ENCODE measurements around the gene PPP1R13B.

PPP1R13B gene

GRCh38 chr14:103772078-103772712 is 75.2 kb downstream of the PPP1R13B start:
- no peak for DNase-seq

- no peak for DNase-seq
Measured at GRCh38 chr14:103770902-103771301, 76.5 kb downstream of the PPP1R13B start.

DNA sequence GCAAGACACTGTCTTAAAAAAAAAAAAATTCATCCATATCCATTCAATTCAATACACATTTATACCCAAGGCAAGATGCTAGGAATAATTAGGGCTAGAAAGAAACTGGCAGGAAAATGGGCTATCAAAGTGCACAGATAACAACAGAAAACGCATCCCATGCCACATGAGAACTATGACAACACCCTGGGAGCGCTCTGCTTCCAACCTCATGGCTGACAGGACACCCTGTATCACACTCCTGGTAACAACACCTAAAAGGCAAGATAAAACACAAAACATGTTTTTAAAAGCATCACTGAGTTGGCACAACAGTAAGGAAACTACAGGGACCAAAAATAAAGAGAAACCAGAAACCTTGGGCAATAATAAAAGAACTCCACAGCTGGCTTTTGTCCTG is 76.9 kb downstream of the PPP1R13B start:
- DNase-seq, result no peak

DNA sequence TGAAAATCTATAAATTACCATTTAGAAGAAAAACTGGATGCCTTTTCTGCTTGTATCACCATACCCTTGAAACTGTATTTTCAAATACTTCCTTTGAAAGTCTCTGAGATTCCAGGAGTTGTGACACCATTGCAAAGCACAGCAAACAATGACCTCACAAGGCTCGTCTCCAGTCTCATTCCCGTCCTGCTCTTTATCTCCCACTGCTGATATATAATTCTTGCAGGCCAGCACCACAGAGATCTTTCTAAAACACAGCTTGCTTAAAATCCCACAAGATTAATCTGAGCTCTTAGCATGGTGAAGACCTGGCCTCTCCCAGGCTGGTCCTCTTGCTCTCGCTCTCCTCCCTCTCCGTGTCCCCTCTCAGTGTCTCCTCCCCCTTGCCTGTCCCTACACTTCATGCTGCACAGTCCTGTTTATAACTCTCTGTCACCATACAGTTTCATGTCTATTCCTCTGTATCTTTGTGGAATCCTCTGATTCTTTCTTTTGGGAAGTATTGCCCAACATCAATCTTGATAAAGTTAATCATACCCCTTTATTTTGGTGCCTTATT is 80.0 kb downstream of the PPP1R13B start:
- DNase-seq, result no peak

GRCh38 chr14:103765526-103765925 is 81.8 kb downstream of the PPP1R13B start:
- no peak for DNase-seq

DNA sequence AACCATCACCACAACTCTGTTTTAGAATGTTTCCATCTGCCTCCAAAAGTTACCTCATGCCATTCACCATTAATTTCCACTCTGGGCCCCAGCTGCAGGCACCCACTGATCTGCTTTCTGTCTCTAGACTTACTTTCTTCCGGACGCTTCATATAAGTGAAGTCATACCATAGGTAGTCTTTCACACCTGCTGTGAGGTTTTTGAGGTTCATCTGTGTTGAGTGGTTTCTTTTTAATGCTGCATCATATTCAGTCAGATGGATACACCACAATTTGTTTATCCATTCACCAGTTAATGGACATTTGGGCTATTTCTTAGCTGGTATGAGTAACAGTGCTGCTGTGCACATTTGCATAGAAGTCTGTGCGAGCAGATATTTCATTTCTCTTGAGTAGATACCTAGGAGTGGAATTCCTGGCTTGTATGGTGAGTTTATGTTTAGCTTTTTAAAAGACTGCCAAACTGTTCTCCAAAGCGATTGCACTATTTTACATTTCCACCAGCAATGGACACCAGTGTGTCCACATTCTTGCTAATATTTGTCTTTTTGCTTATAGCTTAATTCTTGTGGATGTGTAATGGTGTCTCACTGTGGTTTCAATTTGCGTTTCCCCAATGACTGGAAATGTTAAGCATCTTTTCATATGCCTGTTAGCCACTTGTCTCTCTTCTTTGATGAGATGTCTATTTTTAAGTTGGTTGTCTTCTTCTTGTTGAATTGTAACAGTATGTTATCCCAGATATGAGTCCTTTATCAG is 83.5 kb downstream of the PPP1R13B start:
- no peak for DNase-seq

DNA sequence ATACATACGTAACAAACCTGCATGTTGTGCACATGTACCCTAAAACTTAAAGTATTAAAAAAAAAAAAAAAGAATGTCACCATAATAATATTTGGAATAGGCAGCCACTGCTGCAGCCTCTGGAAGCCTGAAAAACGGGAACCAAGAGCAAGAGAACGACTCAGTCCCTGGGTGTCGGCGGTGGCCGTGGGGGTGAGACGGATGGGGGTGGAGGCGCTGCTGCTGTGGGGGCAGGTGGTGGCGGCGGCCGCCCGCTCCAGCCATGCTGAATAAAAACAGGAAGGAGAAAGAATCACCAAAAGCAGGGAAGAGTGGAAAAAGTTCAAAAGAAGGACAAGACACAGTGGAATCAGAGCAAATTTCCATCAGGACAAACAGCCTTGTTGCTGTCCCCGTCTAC is 84.8 kb downstream of the PPP1R13B start:
- DNase-seq, result no peak

GRCh38 chr14:103762036-103762435 is 85.3 kb downstream of the PPP1R13B start:
- no peak for DNase-seq

DNA sequence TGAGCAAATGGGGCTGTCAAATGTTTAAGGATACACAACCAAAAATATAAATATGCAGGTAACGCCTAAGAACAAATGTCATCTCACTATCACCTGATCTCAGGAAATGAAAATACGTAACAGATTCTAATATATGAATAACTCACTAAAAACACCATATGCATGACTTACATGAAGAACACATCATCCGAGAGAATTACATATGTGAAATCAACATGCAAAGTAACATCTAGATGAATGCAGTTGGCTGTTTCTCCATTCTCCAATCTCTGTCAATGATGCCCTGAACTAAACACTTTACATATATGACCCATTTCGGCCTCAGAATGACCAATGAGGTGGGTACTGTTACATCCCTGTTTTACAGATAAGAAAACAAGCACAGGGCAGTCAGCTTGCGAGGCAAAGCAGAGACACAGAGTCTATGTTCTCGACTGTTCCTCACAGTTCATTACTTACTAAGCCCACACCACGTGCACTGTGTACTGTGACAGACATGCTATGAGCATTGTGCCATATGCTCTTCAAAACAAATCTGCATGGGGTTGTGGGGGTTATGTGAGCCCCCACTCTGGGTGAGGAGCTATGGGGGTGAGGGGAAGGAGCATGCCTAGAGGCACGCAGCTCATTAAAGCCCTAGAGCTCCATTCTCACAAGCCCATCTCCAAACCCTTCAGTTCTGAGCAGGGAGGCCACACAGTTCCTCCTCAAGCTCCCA is 89.2 kb downstream of the PPP1R13B start:
- no peak for DNase-seq

DNA sequence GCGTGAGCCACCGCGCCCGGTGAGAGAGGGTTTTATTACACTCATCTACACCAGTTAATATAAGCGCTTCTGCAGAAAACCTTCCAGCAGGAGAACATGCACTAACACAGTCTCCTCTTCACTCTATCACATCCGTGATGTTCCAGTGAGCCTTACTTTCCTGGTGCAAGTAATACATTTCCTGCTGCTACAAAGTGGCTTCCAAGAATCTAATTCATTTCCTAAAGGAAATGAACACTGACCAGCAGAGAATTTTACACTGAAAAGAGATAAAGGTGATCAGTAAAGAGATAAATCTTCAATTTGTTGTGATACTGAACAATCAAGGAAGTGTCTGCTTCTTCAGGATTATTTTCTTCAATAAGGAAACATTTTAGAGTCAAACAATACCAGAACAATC is 92.3 kb downstream of the PPP1R13B start:
- DNase-seq, result no peak

DNA sequence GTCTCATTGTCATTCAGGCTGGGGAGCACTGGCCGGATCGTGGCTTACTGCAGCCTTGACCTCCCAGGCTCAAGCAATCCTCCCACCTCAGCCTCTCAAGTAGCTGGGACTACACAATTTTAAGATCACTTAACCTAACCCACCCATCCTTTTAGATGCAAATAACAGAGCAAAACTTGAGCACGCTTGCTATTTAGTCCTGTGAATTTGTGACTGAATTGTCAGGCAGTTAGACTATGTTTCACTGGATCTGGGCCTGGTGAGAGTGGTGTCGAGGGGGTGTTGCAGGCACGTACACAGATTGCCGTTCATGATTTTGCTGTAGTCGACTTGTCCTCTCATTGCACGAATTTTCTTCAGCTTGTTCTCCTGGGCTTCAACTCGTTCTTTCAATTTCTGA is 93.6 kb downstream of the PPP1R13B start:
- no peak for DNase-seq

DNA sequence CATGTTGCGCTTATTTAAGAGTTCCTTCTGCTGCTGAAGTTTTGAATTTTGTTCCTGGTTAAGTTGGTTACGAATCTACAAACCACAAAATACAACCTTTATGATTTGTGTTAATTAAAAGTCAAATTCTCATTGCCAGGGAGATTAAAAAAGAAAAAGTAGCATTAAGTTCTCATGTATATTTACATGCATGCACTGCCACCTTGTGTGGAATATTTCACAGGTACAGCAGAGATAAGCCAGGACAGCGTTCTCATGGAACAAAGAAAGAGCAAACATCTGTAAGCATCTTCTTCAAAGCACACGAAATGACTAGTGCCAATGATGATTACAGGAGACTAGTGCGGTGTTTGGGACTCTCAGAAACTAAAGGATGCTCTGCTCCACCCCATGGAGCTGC is 97.5 kb downstream of the PPP1R13B start:
- DNase-seq, result no peak

DNA sequence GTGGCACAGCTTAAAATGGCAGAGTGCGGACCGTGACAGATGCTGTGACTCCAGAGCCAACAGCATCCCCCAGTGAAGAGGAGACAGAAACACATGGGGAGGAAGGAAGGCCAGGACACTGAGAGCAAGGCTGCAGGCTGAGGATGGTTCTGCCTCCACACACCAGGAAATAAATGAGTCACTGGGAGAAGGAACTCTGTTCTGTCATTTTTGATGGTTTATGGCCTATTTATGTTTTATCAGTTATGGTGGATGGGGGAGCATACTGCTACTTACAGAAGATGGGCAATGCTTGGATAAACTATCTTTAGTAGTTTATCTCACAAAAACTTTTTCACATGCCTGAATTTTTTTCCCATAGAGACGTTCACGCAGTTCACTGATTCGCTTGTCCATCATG is 97.9 kb downstream of the PPP1R13B start:
- DNase-seq, result no peak

GRCh38 chr14:103748534-103748857 is 98.9 kb downstream of the PPP1R13B start:
- peak; percentile 20 for DNase-seq

- no peak for DNase-seq
Measured at GRCh38 chr14:103746701-103747100, 100.7 kb downstream of the PPP1R13B start.

- no peak for DNase-seq
Measured at GRCh38 chr14:103745424-103745823, 102.0 kb downstream of the PPP1R13B start.

- no peak for DNase-seq
Measured at GRCh38 chr14:103744621-103745395, 102.6 kb downstream of the PPP1R13B start.

- no peak for DNase-seq
Measured at GRCh38 chr14:103743691-103744090, 103.7 kb downstream of the PPP1R13B start.

- DNase-seq, result no peak
Measured at GRCh38 chr14:103742499-103743255, 104.7 kb downstream of the PPP1R13B start.

- DNase-seq, result no peak
Measured at GRCh38 chr14:103741876-103742275, 105.5 kb downstream of the PPP1R13B start.

DNA sequence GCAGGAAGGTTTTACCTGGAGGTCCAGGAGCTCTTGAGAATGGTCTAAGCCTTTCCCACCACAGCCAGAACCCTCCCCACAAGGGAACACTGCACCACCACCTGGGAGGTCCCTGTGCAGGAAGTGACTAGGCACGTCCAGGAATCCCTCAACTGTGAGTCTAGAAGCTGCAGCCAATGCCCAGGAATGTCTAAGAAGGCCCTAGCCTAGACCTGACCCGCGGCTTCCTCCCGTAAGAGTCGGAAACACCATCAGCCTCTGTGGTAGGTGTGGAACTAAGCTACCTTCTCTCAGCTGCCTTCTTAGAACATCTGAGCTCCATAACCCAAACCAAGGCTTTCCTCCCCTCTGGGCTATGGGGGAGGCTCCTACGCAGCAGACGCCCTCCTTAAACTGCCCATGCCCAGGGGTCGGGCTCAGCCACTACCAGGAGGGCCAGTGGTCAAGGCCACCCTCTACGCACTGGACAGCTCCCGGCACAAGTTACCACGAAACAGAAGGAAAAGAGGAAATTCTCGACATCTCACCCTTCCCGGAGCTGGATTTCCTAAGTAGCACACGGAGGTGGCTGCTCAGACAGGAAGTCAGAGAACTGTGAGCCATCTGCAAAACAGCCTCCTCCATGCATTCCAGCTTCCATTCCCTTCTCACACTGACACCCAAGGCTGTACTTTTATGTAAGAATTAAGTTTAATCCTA is 106.2 kb downstream of the PPP1R13B start:
- DNase-seq, result no peak

Data from effector CD4-positive, alpha-beta T cell (primary cell).